HG03039 (cell line): ENCODE data around the gene PAF1.
"Not testable (repeated sequence)": the region's sequence is repeated elsewhere in the genome, so short reads cannot be mapped to it uniquely, and the experiment has no call there.

ENCODE experiments used
- ATAC-seq: cut with Tn5 transposase; IDR thresholded peaks from one replicate; pipeline ENCODE4 v1.9.1; 2021; ENCODE audit warnings: mild to moderate bottlenecking, moderate library complexity; ENCODE audit not compliant: unreplicated experiment

The PAF1 gene

GRCh38 chr19:39356647-39357046, 34.3 kb downstream of the PAF1 start:
- no peak for ATAC-seq

DNA sequence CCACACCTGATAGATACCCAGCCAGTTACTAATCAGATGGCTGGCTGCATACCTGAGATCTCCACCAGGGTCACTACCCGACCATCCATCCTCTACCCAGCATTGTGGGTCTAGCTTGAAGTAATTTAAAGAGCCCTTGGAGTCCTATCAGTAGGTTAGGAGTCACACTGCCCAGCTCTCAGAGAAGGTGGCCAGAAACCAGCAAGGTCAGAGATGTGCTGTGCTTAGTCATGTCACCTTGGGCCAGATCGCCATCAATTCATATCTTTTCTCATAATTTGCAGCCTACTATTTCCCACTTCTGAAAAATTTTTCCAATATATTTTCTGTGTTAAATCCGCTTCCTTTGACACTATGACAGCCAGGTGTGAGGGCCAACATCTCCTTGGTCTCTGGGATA, 34.8 kb downstream of the PAF1 start:
- no peak for ATAC-seq

GRCh38 chr19:39355253-39355652, 35.7 kb downstream of the PAF1 start:
- no peak for ATAC-seq

GRCh38 chr19:39352381-39353255, 38.3 kb downstream of the PAF1 start:
- no peak for ATAC-seq

DNA sequence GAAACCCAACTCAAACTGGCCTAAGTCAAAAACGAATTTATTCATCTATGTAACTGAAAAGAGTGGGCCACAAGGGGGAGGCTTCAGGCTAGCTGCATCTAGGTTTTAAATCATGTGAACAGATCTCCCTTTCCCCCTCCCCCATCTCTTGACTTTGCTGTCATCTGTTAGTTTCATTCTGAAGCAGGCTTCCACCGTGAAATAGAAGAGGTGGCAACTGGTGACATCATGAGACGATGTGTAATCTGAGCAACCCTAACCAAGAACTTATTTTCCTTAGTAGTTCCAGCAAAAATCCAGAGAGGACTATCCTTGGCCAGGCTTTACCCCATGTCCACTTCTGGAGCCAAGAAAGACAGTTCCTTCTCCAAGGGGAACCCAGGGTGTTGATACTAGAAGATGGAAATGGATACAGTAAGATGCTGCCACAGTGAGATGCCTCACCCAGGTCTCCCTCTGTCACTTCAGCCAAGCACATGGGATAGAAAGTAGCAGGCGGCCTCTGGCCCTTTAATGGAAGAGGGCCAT, 39.3 kb downstream of the PAF1 start:
- peak; percentile 59 for ATAC-seq

DNA sequence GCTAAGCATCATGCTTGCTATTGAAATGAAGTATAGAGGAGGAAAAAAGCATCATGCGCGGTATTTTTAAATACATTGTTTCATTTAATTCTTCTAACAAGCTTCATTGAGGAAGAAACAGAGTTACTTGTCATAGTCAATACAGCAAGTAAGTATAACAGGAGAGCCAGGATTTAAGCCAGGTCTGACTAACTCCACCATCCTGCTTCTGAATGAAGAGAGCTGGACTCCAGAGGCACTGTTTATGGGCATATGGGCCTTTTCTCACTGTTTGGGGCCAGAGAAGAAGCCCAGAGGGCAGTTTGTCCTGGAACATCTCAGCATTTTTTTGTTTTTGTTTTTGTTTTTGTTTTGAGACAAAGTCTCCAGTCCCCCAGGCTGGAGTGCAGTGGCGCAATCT, 40.8 kb downstream of the PAF1 start:
- ATAC-seq, result no peak

- ATAC-seq, result no peak
Measured at GRCh38 chr19:39349326-39349725, 41.6 kb downstream of the PAF1 start.

DNA sequence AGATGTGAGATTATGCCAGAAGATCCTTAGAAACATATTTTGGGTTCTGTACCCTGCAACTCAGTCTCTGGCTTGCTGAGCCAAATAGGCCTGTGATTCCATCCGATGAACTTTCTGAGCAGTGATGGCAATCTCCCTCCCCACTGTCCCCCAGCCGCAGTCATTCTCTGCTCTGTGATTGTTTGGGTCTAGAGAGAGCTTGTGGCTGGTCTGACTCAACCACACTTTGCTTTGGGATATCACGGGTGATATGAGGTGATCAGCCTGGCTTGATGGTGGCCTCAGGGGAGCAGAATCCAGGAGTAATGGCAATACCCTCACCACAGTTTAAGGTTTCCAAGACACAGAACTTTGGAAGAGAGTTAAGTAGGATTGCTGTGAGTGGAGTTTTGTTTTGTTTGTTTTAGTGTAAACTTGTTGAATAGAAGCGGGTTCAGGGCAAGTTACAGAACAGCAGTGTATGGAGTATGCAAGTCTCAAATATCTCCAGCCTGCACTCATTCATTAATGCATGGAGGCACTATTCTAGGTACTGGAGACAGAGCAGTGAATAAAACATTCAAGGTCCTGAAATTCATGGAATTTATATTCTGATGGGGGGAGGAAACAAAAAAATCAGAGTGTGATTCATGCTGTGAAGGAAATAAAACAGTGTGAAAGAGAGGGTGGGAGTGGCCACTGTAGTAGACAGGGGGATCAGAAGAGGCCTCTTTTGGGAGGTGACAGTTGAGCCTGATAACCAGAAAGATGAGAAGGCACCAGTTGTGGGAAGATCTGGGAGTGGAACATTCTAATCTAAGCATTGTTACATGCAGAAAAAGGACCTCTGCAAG, 43.4 kb downstream of the PAF1 start:
- ATAC-seq, result no peak

- ATAC-seq, result no peak
Measured at GRCh38 chr19:39345956-39346355, 45.0 kb downstream of the PAF1 start.

GRCh38 chr19:39342647-39343305, 48.1 kb downstream of the PAF1 start:
- ATAC-seq, result no peak

GRCh38 chr19:39341719-39342604, 48.9 kb downstream of the PAF1 start, which contains the start of gene SAMD4B:
Gene SAMD4B, plus strand, starts transcription at chr19:39342421. Its CDS starts 14,473 bp downstream, at chr19:39356894.
- peak; percentile 82 for ATAC-seq

- ATAC-seq, result no peak
Measured at GRCh38 chr19:39341129-39341718, 49.7 kb downstream of the PAF1 start.

DNA sequence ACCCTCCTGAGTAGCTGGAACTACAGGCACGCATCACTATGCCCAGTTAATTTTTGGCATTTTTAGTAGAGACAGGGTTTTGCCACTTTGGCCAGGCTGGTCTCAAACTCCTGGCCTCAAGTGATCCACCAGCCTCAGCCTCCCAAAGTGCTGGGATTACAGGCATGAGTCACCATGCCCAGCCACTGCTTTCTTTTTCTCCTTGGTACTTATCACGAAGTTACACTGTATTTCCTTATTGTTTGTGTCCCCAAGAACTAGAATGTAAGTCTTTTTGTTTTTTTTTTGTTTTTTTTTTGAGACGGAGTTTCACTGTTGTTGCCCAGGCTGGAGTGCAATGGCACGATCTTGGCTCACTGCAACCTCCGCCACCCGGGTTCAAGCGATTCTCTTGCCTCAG, 50.8 kb downstream of the PAF1 start:
- not testable (repeated sequence) for ATAC-seq

DNA sequence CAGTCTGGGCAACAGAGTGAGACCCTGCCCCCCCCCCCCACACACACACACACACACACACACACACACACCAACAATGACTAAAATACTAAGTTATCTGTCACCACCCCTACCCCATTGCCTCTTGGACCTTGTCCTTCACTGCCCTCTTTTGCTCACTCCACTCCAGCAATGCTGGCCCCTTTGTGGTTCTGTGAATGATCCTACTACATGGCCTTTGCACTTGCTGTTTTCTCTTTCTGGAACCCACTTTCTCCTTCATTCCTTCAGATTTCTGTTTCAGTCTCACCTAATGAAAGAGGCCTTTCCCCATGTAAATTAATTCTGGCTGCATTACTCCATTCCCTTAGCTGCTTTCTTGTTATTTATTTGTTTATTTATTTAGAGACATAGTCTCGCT, 51.2 kb downstream of the PAF1 start:
- ATAC-seq, result no peak

- no peak for ATAC-seq
Measured at GRCh38 chr19:39336483-39336882, 54.4 kb downstream of the PAF1 start.
